Coronary artery (tissue), 2 donors: Measurements from ENCODE around the gene SERGEF.

Experiments
- DNase-seq: peaks from one replicate; pipeline ENCODE4 v3.0.0-alpha.2; 2017; ENCODE audit warnings: low spot score
- H3K27ac ChIP-seq, 2 donors: fragments of 200-600 bp; sonication (generic); one replicate each; pipeline ENCODE4 v1.5.1; 2016 to 2019
- H3K4me3 ChIP-seq: fragments of 200-600 bp; sonication (generic); 2 replicates; pipeline ENCODE4 v1.5.1; 2016; ENCODE audit warnings: mild to moderate bottlenecking, moderate library complexity
- CTCF ChIP-seq: fragments of 200-600 bp; sonication (generic); IDR thresholded peaks from one replicate; pipeline ENCODE4 v1.5.1; 2019; ENCODE audit warnings: antibody characterized with exemption

Gene SERGEF

GRCh38 chr11:17776212-17776875 lies 236.5 kb downstream of the SERGEF start:
- H3K4me3 ChIP-seq = no peak overlapping the region
- no peak overlapping the region for H3K27ac ChIP-seq
- no peak for TF ChIP-seq CTCF
- no peak for DNase-seq

GRCh38 chr11:17775507-17776211 lies 237.2 kb downstream of the SERGEF start:
- no peak for DNase-seq
- no peak overlapping the region for H3K4me3 ChIP-seq
- H3K27ac ChIP-seq = no peak overlapping the region
- TF ChIP-seq CTCF = no peak

GRCh38 chr11:17775035-17775348 lies 237.9 kb downstream of the SERGEF start:
- no peak for DNase-seq
- TF ChIP-seq CTCF = no peak
- no peak overlapping the region for H3K4me3 ChIP-seq
- H3K27ac ChIP-seq = no peak overlapping the region

- Histone ChIP-seq H3K4me3 (no peak overlapping the region), H3K27ac (no peak overlapping the region)
- DNase-seq = no peak
- TF ChIP-seq CTCF = no peak
Measured at GRCh38 chr11:17774232-17775034, 238.4 kb downstream of the SERGEF start.

GRCh38 chr11:17773674-17774073 lies 239.2 kb downstream of the SERGEF start:
- no peak overlapping the region for H3K27ac ChIP-seq
- no peak for DNase-seq
- TF ChIP-seq CTCF = no peak
- H3K4me3 ChIP-seq = no peak overlapping the region

GRCh38 chr11:17772704-17773600 lies 239.9 kb downstream of the SERGEF start:
- Histone ChIP-seq H3K27ac (no peak overlapping the region), H3K4me3 (no peak overlapping the region)
- no peak for DNase-seq
- no peak for TF ChIP-seq CTCF
